HepG2 (cell line): ENCODE measurements around the gene ANKRD65. TPM values are rescaled to one million over a fixed set of nuclear protein-coding genes. Genes with fewer than 3 reads are reported as not detected.

Source experiments
- CAMTA2 ChIP-seq: sonication (generic); formaldehyde crosslinking; IDR thresholded peaks from 2 replicates; pipeline ENCODE4 v1.4.0; 2020; ENCODE audit warnings: mild to moderate bottlenecking, missing genetic modification reagents, borderline replicate concordance
- CHCHD3 ChIP-seq: sonication (generic); formaldehyde crosslinking; IDR thresholded peaks from 2 replicates; pipeline ENCODE4 v1.8.0; 2022; ENCODE audit warnings: mild to moderate bottlenecking, missing genetic modification reagents, moderate library complexity
- GATAD1 ChIP-seq: IDR thresholded peaks from 2 replicates; pipeline ENCODE4 v1.6.1; 2016; ENCODE audit warnings: missing genetic modification reagents, missing compliant biosample characterization
- HDAC6 ChIP-seq: fragments of 200-600 bp; sonication (generic); IDR thresholded peaks from 2 replicates; pipeline ENCODE4 v1.7.0; 2017; ENCODE audit warnings: mild to moderate bottlenecking, antibody characterized with exemption, low read length, low read depth
- HOXA3 ChIP-seq: sonication (generic); formaldehyde crosslinking; IDR thresholded peaks from 2 replicates; pipeline ENCODE4 v1.5.0; 2020; ENCODE audit warnings: missing genetic modification reagents
- YEATS4 ChIP-seq: sonication (generic); formaldehyde crosslinking; IDR thresholded peaks from 2 replicates; pipeline ENCODE4 v1.4.0; 2020; ENCODE audit warnings: missing genetic modification reagents, borderline replicate concordance
- ZFY ChIP-seq: sonication (generic); formaldehyde crosslinking; IDR thresholded peaks from 2 replicates; pipeline ENCODE4 v1.4.0; 2020; ENCODE audit warnings: missing genetic modification reagents
- ZNF326 ChIP-seq: sonication (generic); formaldehyde crosslinking; IDR thresholded peaks from 2 replicates; pipeline ENCODE4 v1.4.0; 2020; ENCODE audit warnings: missing genetic modification reagents, borderline replicate concordance
- ZNF546 ChIP-seq: sonication (generic); formaldehyde crosslinking; conservative IDR thresholded peaks from 2 replicates; pipeline ENCODE4 v1.8.1; 2023; ENCODE audit warnings: mild to moderate bottlenecking, missing genetic modification reagents
- ZSCAN25 ChIP-seq: sonication (generic); formaldehyde crosslinking; IDR thresholded peaks from 2 replicates; pipeline ENCODE4 v1.8.0; 2022; ENCODE audit warnings: mild to moderate bottlenecking, missing genetic modification reagents
- polyA plus RNA-seq, 8 experiments: library from polyadenylated mRNA; depleted of rRNA in 3 of 8; stranded (reverse) in 7 of 8; unstranded in 1 of 8; fragments of >200 nt; fragmentation: Illumina TruSeq in 4 of 8; extraction: Trizol in 4 of 8; gene quantifications; 2 replicates each; pipeline versions ENCODE4 v1.2.1 to v1.2.3, GENCODE V29; 2011 to 2016; ENCODE audit warnings: low read depth in 4 of 8, missing spikeins in 1 of 8, mixed read lengths in 1 of 8; ENCODE audit not compliant: insufficient read depth in 1 of 8
- total RNA-seq, 5 experiments: library from RNA; depleted of rRNA; stranded (reverse); fragments of >200 nt; fragmentation: Illumina TruSeq; extraction: Trizol; gene quantifications; 2 replicates each; pipeline ENCODE4 v1.2.3, GENCODE V29; 2016; ENCODE audit warnings: low read depth in 1 of 5
- TF ChIP-seq, protein P1 (sequence below): sonication (generic); formaldehyde crosslinking; IDR thresholded peaks from 2 replicates; pipeline ENCODE4 v1.4.0; 2020; ENCODE audit warnings: mild to moderate bottlenecking, missing genetic modification reagents, borderline replicate concordance
- TF ChIP-seq, protein P2 (sequence below): sonication (generic); formaldehyde crosslinking; IDR thresholded peaks from 2 replicates; pipeline ENCODE4 v1.4.0; 2020; ENCODE audit warnings: missing genetic modification reagents
- TF ChIP-seq, protein P3 (sequence below): sonication (generic); formaldehyde crosslinking; IDR thresholded peaks from 2 replicates; pipeline ENCODE4 v1.8.1; 2022; ENCODE audit warnings: low read depth, mild to moderate bottlenecking, missing genetic modification reagents
- TF ChIP-seq, protein P4 (sequence below): IDR thresholded peaks from 2 replicates; pipeline ENCODE4 v1.6.1; 2016; ENCODE audit warnings: missing genetic modification reagents, missing compliant biosample characterization
- TF ChIP-seq, protein P5 (sequence below): sonication (generic); formaldehyde crosslinking; conservative IDR thresholded peaks from 2 replicates; pipeline ENCODE4 v1.5.0; 2020; ENCODE audit warnings: missing genetic modification reagents

ANKRD65 gene
- total and polyA plus RNA-seq, 2 of the 13 experiments (the other 11 are each of a cell fraction or from before 2014, with no cell fraction given): 12.1 to 30.1 TPM

DNA sequence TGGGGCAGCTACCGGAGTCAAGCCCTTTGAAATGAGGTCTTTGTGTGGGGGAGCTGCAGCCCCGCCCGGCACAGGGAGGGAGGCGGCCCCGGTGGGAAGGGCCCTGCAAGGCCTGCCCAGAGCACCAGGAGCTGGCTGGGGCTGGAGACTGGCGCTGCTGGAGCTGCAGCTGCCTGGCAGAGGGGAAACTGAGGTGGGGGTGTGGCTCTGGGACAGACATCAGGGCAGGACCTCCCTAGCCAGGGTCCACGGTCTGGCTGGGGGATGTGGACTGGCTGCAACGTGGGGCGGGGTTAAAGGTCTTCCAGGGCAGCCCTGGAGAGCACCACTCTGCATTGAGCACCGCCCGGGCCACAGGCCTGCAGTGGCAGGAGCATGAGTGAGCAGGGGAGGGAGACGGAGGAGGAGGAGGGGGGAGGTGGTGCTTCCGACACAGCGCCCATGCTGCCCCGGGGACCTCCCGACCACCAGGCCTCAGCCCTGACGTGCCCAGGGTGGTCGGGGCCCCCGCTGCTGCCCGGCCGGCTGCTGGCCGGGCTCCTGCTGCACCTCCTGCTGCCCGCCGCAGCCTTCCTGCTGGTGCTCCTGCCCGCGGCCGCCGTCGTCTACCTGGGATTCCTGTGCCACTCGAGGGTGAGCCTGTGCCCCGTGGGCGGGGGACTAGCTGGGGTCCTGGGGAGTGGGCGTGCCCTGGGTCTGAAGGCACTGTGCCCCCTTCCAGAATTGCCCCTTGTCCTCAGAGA is 4.8 kb upstream of the ANKRD65 start (continued):
- TF ChIP-seq, protein P1, sequence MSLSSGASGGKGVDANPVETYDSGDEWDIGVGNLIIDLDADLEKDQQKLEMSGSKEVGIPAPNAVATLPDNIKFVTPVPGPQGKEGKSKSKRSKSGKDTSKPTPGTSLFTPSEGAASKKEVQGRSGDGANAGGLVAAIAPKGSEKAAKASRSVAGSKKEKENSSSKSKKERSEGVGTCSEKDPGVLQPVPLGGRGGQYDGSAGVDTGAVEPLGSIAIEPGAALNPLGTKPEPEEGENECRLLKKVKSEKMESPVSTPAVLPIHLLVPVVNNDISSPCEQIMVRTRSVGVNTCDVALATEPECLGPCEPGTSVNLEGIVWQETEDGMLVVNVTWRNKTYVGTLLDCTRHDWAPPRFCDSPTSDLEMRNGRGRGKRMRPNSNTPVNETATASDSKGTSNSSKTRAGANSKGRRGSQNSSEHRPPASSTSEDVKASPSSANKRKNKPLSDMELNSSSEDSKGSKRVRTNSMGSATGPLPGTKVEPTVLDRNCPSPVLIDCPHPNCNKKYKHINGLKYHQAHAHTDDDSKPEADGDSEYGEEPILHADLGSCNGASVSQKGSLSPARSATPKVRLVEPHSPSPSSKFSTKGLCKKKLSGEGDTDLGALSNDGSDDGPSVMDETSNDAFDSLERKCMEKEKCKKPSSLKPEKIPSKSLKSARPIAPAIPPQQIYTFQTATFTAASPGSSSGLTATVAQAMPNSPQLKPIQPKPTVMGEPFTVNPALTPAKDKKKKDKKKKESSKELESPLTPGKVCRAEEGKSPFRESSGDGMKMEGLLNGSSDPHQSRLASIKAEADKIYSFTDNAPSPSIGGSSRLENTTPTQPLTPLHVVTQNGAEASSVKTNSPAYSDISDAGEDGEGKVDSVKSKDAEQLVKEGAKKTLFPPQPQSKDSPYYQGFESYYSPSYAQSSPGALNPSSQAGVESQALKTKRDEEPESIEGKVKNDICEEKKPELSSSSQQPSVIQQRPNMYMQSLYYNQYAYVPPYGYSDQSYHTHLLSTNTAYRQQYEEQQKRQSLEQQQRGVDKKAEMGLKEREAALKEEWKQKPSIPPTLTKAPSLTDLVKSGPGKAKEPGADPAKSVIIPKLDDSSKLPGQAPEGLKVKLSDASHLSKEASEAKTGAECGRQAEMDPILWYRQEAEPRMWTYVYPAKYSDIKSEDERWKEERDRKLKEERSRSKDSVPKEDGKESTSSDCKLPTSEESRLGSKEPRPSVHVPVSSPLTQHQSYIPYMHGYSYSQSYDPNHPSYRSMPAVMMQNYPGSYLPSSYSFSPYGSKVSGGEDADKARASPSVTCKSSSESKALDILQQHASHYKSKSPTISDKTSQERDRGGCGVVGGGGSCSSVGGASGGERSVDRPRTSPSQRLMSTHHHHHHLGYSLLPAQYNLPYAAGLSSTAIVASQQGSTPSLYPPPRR: 0 out of 2 replicates have a peak, but pooled peaks have one; percentile 21
- TF ChIP-seq, protein P2, sequence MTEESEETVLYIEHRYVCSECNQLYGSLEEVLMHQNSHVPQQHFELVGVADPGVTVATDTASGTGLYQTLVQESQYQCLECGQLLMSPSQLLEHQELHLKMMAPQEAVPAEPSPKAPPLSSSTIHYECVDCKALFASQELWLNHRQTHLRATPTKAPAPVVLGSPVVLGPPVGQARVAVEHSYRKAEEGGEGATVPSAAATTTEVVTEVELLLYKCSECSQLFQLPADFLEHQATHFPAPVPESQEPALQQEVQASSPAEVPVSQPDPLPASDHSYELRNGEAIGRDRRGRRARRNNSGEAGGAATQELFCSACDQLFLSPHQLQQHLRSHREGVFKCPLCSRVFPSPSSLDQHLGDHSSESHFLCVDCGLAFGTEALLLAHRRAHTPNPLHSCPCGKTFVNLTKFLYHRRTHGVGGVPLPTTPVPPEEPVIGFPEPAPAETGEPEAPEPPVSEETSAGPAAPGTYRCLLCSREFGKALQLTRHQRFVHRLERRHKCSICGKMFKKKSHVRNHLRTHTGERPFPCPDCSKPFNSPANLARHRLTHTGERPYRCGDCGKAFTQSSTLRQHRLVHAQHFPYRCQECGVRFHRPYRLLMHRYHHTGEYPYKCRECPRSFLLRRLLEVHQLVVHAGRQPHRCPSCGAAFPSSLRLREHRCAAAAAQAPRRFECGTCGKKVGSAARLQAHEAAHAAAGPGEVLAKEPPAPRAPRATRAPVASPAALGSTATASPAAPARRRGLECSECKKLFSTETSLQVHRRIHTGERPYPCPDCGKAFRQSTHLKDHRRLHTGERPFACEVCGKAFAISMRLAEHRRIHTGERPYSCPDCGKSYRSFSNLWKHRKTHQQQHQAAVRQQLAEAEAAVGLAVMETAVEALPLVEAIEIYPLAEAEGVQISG (CRISPR knock-in tag): peak; percentile 50; the same call in 1 of the 2 replicates
- TF ChIP-seq, protein P3, sequence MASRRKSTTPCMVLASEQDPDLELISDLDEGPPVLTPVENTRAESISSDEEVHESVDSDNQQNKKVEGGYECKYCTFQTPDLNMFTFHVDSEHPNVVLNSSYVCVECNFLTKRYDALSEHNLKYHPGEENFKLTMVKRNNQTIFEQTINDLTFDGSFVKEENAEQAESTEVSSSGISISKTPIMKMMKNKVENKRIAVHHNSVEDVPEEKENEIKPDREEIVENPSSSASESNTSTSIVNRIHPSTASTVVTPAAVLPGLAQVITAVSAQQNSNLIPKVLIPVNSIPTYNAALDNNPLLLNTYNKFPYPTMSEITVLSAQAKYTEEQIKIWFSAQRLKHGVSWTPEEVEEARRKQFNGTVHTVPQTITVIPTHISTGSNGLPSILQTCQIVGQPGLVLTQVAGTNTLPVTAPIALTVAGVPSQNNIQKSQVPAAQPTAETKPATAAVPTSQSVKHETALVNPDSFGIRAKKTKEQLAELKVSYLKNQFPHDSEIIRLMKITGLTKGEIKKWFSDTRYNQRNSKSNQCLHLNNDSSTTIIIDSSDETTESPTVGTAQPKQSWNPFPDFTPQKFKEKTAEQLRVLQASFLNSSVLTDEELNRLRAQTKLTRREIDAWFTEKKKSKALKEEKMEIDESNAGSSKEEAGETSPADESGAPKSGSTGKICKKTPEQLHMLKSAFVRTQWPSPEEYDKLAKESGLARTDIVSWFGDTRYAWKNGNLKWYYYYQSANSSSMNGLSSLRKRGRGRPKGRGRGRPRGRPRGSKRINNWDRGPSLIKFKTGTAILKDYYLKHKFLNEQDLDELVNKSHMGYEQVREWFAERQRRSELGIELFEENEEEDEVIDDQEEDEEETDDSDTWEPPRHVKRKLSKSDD (CRISPR knock-in tag): no peak
- TF ChIP-seq, protein P4, sequence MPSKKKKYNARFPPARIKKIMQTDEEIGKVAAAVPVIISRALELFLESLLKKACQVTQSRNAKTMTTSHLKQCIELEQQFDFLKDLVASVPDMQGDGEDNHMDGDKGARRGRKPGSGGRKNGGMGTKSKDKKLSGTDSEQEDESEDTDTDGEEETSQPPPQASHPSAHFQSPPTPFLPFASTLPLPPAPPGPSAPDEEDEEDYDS (CRISPR knock-in tag): 0 out of 2 replicates have a peak, but pooled peaks have one; percentile 8
- 0 out of 2 replicates have a peak, but pooled peaks have one; percentile 21 for TF ChIP-seq CHCHD3 (CRISPR knock-in tag)
- TF ChIP-seq HOXA3: no peak; the same call in 1 of the 2 replicates
- no peak for TF ChIP-seq HDAC6
- TF ChIP-seq ZNF546: 0 out of 2 replicates have a peak, but pooled peaks have one; percentile 43
- no peak for TF ChIP-seq ZNF326 (CRISPR knock-in tag)
- TF ChIP-seq, protein P5, sequence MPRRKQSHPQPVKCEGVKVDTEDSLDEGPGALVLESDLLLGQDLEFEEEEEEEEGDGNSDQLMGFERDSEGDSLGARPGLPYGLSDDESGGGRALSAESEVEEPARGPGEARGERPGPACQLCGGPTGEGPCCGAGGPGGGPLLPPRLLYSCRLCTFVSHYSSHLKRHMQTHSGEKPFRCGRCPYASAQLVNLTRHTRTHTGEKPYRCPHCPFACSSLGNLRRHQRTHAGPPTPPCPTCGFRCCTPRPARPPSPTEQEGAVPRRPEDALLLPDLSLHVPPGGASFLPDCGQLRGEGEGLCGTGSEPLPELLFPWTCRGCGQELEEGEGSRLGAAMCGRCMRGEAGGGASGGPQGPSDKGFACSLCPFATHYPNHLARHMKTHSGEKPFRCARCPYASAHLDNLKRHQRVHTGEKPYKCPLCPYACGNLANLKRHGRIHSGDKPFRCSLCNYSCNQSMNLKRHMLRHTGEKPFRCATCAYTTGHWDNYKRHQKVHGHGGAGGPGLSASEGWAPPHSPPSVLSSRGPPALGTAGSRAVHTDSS (CRISPR knock-in tag): no peak
- TF ChIP-seq ZFY (CRISPR knock-in tag): peak; percentile 80
- no peak for TF ChIP-seq GATAD1
- TF ChIP-seq CAMTA2: 0 out of 2 replicates have a peak, but pooled peaks have one; percentile 44
- peak; percentile 96 for TF ChIP-seq ZSCAN25
- 0 out of 2 replicates have a peak, but pooled peaks have one; percentile 10 for TF ChIP-seq YEATS4 (CRISPR knock-in tag)
